Measurements from ENCODE around the gene DOK1.

DNA sequence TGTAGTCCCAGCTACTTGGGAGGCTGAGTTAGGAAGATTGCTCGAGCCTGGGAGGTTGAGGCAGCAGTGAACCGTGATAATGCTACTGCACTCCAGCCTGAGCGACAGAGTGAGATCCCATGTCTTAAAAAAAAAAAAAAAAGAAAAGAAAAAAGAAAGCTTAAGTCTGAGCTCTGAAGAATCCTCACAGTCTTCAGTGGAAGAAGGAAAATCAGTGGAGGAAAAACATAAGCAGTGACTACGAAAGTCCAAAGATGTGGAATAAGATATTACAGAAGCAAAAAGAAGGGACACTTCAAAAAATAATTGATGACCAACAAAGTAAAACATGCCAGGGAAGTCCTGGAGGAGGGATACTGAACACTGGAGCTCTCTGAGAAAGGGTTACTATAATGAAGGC is 44.2 kb upstream of the DOK1 start:
- TF ChIP-seq POLR2A (IDR thresholded peaks at IDR 0.05; ENCODE audit: low read length) = no peak
- TF ChIP-seq GATA1 (IDR thresholded peaks at IDR 0.05; ENCODE audit: low read depth, low read length) = no peak
